GM12891 (cell line): ENCODE data around the gene OR56A5.

ENCODE experiments used
- DNase-seq: peaks from one replicate; pipeline ENCODE4 v3.0.0; 2011; ENCODE audit warnings: low spot score; ENCODE audit not compliant: insufficient read length
- FAIRE-seq: peaks from 2 replicates; lab custom pipeline; 2011; peaks lifted over from hg19 to GRCh38; lab: Jason Lieb, UNC
- PAX5 ChIP-seq: IDR thresholded peaks from 2 replicates; pipeline ENCODE4 v1.6.1; 2011; ENCODE audit warnings: low read length, moderate library complexity, mild to moderate bottlenecking; ENCODE audit not compliant: insufficient read depth, severe bottlenecking
- POLR2A ChIP-seq: IDR thresholded peaks from 2 replicates; pipeline ENCODE4 v1.6.1; 2011; ENCODE audit warnings: low read depth, low read length, control low read depth
- POU2F2 ChIP-seq: IDR thresholded peaks from 2 replicates; pipeline ENCODE4 v1.6.1; 2011; ENCODE audit warnings: low read depth, mild to moderate bottlenecking, control low read depth, low read length, moderate library complexity
- SPI1 ChIP-seq: IDR thresholded peaks from 2 replicates; pipeline ENCODE4 v1.6.1; 2011; ENCODE audit warnings: low read depth, low read length, control low read depth

Gene OR56A5

DNA sequence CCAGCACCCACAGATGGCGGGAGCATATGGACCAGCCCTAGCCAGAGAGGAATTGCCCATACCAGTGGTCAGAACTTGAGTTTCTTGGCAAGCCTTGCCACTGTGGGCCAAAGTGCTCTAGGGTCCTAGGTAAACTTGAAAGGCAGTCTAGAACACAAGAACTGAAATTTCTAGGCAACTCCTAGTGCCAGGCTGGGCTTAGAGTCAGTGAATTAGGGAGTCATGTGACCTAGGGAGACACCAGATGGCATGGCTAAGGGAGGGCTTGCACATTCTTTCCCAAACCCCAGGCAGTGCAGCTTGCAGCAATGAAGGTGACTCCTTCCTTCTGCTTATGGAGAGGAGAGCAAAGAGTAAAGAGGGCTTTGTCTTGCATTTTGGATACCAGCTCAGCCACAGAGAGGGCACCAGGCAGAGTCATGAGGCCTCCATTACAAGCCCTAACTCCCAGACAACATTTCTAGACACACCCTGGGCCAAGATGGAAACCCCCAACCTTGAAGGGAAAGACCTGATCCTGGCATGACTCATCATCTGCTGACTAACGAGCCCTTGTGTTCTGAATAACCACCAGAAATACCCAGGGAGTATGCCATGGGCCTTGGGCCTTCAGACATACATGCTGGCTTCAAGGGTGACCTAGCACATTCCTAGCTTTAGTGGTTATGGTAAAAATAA is 45.4 kb downstream of the OR56A5 start:
- no peak for TF ChIP-seq PAX5
- no peak for TF ChIP-seq POU2F2
- no peak for TF ChIP-seq POLR2A
- TF ChIP-seq SPI1: no peak
- DNase-seq (no peak), FAIRE-seq (no peak)
